Smooth muscle cell of the brain vasculature (primary cell): ENCODE results near the gene COX8C.
"Not testable (repeated sequence)": the region's sequence is repeated elsewhere in the genome, so short reads cannot be mapped to it uniquely, and the experiment has no call there.

Experiments used
- DNase-seq: peaks from one replicate; pipeline ENCODE4 v3.0.0-alpha.2; 2012; ENCODE audit warnings: low read depth, low spot score

The COX8C gene

GRCh38 chr14:93320489-93320888, 26.5 kb upstream of the COX8C start:
- DNase-seq = no peak

GRCh38 chr14:93322929-93323599, 23.9 kb upstream of the COX8C start:
- no peak for DNase-seq

- DNase-seq = no peak
Observed at GRCh38 chr14:93323600-93324174, 23.3 kb upstream of the COX8C start.

- DNase-seq = no peak
Observed at GRCh38 chr14:93326196-93326595, 20.8 kb upstream of the COX8C start.

- DNase-seq = no peak
Observed at GRCh38 chr14:93328546-93328945, 18.4 kb upstream of the COX8C start.

GRCh38 chr14:93329965-93330608, 16.9 kb upstream of the COX8C start:
- DNase-seq = no peak

GRCh38 chr14:93330609-93331000, 16.4 kb upstream of the COX8C start:
- no peak for DNase-seq

- no peak for DNase-seq
Observed at GRCh38 chr14:93331002-93331727, 15.8 kb upstream of the COX8C start.

- no peak for DNase-seq
Observed at GRCh38 chr14:93331728-93332396, 15.1 kb upstream of the COX8C start.

GRCh38 chr14:93332397-93332852, 14.6 kb upstream of the COX8C start:
- no peak for DNase-seq

GRCh38 chr14:93332853-93333630, 13.9 kb upstream of the COX8C start, which contains the start of gene BTBD7:
BTBD7 (minus strand) TSS chr14:93333036; CDS start chr14:93296051, 36,985 bp downstream.
- DNase-seq = peak; percentile 85

- no peak for DNase-seq
Observed at GRCh38 chr14:93333631-93334103, 13.3 kb upstream of the COX8C start.

- no peak for DNase-seq
Observed at GRCh38 chr14:93337143-93337753, 9.7 kb upstream of the COX8C start.

- no peak for DNase-seq
Observed at GRCh38 chr14:93337884-93338283, 9.1 kb upstream of the COX8C start.

- no peak for DNase-seq
Observed at GRCh38 chr14:93343266-93343665, 3.7 kb upstream of the COX8C start.

- no peak for DNase-seq
Observed at GRCh38 chr14:93343797-93344196, 3.2 kb upstream of the COX8C start.

- DNase-seq = no peak
Observed at GRCh38 chr14:93347850-93348249, 868 bp downstream of the COX8C start.

GRCh38 chr14:93348292-93348691, 1.3 kb downstream of the COX8C start:
- DNase-seq = no peak

- not testable (repeated sequence) for DNase-seq
Observed at GRCh38 chr14:93354873-93355272, 7.9 kb downstream of the COX8C start.

- DNase-seq = no peak
Observed at GRCh38 chr14:93368996-93369712, 22.2 kb downstream of the COX8C start.
